Large intestine (tissue), 3 donors: ENCODE results near the gene IRAG1. TPM values are rescaled to one million over a fixed set of nuclear protein-coding genes. Genes with fewer than 3 reads are reported as not detected.
A peak's percentile ranks its signal among the peaks of the same experiment; 100 is the strongest.

ENCODE experiments used
- DNase-seq, 2 donors: peaks; one replicate each; pipeline versions ENCODE4 v3.0.0 to v3.0.0-alpha.2; 2013
- H3K27ac ChIP-seq: one replicate; pipeline ENCODE4 v1.5.1; 2013; ENCODE audit warnings: low read length
- H3K27me3 ChIP-seq: 2 replicates; pipeline ENCODE4 v1.6.1; 2013; ENCODE audit warnings: low read length; ENCODE audit not compliant: control insufficient read depth, insufficient read depth
- H3K36me3 ChIP-seq: 2 replicates; pipeline ENCODE4 v1.6.1; 2013; ENCODE audit warnings: low read length; ENCODE audit not compliant: control insufficient read depth, insufficient read depth
- H3K4me1 ChIP-seq: one replicate; pipeline ENCODE4 v1.6.1; 2013; ENCODE audit warnings: low read length; ENCODE audit not compliant: control insufficient read depth, insufficient read depth
- H3K4me3 ChIP-seq: one replicate; pipeline ENCODE4 v1.5.1; 2013; ENCODE audit warnings: low read length
- H3K9me3 ChIP-seq: one replicate; pipeline ENCODE4 v1.6.1; 2013; ENCODE audit warnings: mild to moderate bottlenecking, low read depth, low read length, moderate library complexity; ENCODE audit not compliant: control insufficient read depth
- WGBS: methylation state at CpG from one replicate; pipeline ENCODE4 v1.1.5; 2013; ENCODE audit warnings: low lambda C conversion rate; ENCODE audit not compliant: insufficient coverage; 5-methylcytosine and 5-hydroxymethylcytosine counted together
- polyA plus RNA-seq: library from polyadenylated mRNA; unstranded; fragments of 120-200 nt; gene quantifications from one replicate; pipeline ENCODE4 v1.2.1, GENCODE V29; 2013

Gene IRAG1
- polyA plus RNA-seq, 1 donor = 13.1 TPM

DNA sequence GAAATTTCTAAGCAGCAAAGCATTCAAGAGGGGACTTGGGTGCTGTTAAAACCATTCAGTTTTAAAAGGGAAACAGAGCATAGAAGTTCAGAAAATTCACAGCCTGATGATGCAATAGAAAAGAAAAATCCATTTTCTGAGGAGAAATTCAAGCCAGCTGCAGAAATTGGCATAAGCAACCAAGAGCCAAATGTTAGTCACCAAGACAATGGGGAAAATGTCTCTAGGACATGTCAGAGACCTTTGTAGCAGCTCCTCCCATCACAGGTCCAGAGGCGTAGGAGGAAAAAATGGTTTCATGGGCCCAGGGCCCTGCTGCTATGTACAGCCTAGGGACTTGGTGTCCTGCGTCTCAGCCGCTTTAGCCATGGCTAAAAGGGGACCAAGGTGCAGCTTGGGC lies 5.5 kb upstream of the IRAG1 start:
- H3K27me3 ChIP-seq = no peaks in the 10 kb centered on the region
- no peak overlapping the region for H3K27ac ChIP-seq
- no peaks in the 10 kb centered on the region for H3K9me3 ChIP-seq
- no CpG with 5 or more reads among the region's 3 CpGs for WGBS
- no peak for DNase-seq
- H3K4me3 ChIP-seq = no peak overlapping the region
- no peaks in the 10 kb centered on the region for H3K4me1 ChIP-seq
- no peaks in the 10 kb centered on the region for H3K36me3 ChIP-seq

DNA sequence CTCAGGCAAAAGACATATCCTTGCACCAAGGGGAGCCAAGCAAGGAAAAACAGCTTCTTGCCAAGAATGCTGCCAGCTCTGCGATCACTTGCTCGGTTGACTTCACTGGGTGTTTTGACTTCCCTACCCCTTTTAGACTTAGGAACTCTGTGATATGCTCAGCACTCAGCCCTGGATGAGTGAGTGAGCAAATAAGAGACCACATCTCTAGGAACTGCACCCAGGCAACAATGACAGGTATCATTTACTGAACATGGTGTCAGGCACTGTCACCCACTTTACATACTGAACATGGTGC lies 3.7 kb upstream of the IRAG1 start:
- Histone ChIP-seq H3K9me3 (no peaks in the 10 kb centered on the region), H3K36me3 (no peaks in the 10 kb centered on the region), H3K4me1 (no peaks in the 10 kb centered on the region), H3K27ac (no peak overlapping the region), H3K27me3 (no peaks in the 10 kb centered on the region), H3K4me3 (no peak overlapping the region)
- WGBS = no CpG with 5 or more reads among the region's 2 CpGs
- no peak for DNase-seq

DNA sequence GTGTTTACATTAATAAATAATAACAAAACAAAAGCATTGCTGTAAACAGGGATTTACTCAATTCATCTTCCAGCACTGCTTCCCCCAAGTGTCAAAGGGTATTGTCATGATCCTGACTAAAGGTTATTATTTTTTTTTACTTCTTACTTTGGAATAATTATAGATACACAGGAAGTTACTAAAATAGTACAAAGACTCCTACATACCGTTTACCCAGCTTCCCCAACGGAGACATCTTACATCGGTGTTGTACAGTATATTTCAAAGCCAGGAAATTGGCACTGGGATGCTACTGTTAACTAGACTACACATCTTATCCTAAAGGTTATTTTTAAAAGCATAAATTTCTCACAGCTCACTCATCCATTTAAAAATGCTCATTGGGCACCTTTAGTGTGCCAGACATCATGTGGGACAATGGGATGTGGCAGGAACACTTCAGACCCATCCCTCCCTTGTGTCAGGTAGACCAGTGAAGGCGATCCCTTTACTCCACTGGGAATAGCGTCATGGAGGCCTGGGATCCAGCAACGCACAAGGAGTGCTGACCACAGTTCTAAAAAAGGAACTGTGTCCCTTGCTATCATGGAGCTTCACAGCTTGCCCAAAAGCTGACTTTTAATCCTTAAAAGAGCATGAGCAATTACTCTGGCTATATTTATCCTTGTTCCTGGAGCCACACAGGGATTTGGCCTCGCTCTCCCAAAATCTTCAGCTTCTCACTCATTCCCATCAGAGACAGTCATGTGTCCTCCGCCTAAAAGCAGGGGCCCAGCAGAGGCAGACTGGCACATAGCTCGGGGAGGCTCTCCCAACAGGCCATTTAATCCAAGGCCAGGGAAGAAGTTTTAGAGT lies 3.1 kb upstream of the IRAG1 start:
- no peak overlapping the region for H3K27ac ChIP-seq
- no peaks in the 10 kb centered on the region for H3K4me1 ChIP-seq
- no peaks in the 10 kb centered on the region for H3K36me3 ChIP-seq
- 100% methylated on average over 1 of the region's 9 CpGs for WGBS
- no peak overlapping the region for H3K4me3 ChIP-seq
- no peaks in the 10 kb centered on the region for H3K27me3 ChIP-seq
- no peaks in the 10 kb centered on the region for H3K9me3 ChIP-seq
- no peak for DNase-seq

DNA sequence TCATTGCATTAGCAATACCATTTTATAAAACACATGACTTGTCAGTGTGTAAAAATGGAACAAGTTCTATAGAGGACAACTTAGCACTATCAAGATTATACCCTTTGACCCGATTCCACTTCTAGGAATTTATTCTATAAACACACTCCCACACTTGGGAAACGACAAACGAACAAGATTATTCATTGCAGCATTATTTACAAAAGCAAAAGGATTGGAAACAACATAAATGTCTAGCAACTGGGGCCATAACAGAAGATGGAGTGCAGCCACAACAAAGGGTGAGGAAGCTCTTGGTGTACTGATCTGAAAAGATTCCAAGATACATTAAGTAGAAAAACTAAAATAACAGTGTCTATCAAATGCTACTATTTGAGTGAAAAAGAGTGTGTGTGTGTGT lies 2.3 kb upstream of the IRAG1 start:
- no peak overlapping the region for H3K4me3 ChIP-seq
- H3K27ac ChIP-seq = no peak overlapping the region
- WGBS = no CpG with 5 or more reads among the region's 3 CpGs
- DNase-seq = no peak
- H3K36me3 ChIP-seq = no peaks in the 10 kb centered on the region
- H3K27me3 ChIP-seq = no peaks in the 10 kb centered on the region
- H3K4me1 ChIP-seq = no peaks in the 10 kb centered on the region
- H3K9me3 ChIP-seq = no peaks in the 10 kb centered on the region

DNA sequence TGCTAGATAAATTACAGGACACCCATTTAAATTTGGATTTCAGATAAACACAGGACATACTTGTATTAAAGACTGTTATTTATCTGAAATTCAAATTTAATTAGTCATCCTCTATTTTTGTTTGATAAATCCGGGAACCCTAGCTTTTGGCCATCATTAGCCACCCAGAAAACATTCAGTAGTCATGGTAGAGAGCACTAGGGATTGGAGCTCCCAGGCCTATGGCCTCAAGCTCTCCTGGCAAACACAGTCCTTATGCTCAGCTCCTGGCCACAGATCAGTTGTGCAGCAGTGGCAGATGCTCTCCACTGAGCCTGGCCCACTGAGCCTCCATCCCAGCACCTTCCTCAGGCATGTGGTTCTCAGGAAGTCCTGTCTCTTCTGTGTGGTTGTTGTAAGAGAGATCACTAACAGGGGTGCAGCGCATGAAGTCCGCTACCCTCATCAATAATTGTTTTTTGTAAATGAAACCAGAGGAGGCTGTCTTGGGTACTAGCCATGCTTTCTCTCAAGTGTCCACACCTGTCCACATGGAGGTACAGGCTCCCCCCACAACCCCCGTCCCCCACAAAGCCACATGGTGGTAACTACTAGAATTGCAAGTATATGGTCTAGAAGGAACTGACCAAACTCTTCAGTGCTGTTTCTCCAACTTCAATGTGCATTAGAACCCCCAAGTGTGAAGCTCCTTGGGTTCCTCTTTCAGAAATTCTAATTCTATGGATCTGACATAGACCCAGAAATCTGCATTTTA lies 1.1 kb upstream of the IRAG1 start:
- H3K27ac ChIP-seq = peak overlapping the region; percentile 68
- no peaks in the 10 kb centered on the region for H3K36me3 ChIP-seq
- no peaks in the 10 kb centered on the region for H3K9me3 ChIP-seq
- no peaks in the 10 kb centered on the region for H3K27me3 ChIP-seq
- WGBS = no CpG with 5 or more reads among the region's 4 CpGs
- no peak overlapping the region for H3K4me3 ChIP-seq
- DNase-seq = no peak
- H3K4me1 ChIP-seq = no peaks in the 10 kb centered on the region

DNA sequence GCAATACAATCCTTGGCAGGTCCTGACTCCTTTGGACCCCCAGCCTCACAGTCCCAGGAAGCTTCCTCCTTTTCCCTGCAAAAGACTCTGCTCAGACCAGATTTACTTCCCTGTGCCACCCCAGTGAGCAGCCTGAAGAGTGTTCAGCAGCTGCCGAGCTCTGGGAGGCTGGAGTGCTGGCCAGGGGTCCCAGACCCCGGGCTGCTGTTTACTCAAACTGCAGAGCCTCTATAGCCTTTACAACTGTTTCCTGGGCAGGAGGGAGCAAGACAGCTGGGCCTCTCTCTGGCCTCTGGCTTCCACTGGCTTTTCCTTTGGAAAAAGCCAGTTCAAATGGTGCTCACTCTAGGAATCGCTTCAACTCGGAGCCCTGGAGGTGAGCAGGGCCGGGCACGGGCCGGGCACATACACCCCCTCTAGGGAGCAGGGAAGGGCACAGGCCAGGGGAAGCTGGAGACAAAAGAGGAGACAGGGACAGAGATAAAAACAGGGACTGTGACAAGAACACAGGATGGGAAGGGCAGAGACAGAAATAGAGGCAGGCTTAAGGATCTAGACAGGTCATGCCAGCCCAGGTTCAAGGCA lies 932 bp downstream of the IRAG1 start:
- H3K9me3 ChIP-seq = no peaks in the 10 kb centered on the region
- H3K4me3 ChIP-seq = peak overlapping the region; percentile 42
- H3K36me3 ChIP-seq = no peaks in the 10 kb centered on the region
- DNase-seq = no peak
- H3K4me1 ChIP-seq = no peaks in the 10 kb centered on the region
- WGBS = no CpG with 5 or more reads among the region's 7 CpGs
- no peaks in the 10 kb centered on the region for H3K27me3 ChIP-seq
- peak overlapping the region; percentile 68 for H3K27ac ChIP-seq

DNA sequence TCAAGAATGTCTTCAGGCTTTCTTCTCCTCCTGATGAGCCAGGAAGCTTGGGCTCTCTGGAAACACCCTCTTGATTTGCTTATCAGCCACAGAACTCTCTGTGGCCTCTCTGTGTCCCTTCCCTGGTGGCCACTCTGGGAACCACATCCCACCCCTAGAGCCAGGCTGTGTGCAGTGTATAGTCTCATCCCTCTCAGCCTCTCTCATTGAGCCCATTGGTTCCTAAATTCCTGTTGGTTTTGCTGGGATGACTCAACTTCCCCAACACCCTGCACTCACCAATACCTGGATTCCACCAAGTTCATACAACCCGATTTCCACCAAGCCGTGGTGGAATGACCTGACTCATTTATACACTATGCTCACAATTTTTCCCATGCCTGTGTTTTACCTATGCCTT lies 5.2 kb downstream of the IRAG1 start:
- no peaks in the 10 kb centered on the region for H3K9me3 ChIP-seq
- DNase-seq = no peak
- H3K36me3 ChIP-seq = peaks cover 2% of the 10 kb centered on the region
- no peak overlapping the region for H3K27ac ChIP-seq
- no peaks in the 10 kb centered on the region for H3K4me1 ChIP-seq
- no peak overlapping the region for H3K4me3 ChIP-seq
- no peaks in the 10 kb centered on the region for H3K27me3 ChIP-seq
- WGBS = 92% methylated on average over 2 of the region's 2 CpGs

DNA sequence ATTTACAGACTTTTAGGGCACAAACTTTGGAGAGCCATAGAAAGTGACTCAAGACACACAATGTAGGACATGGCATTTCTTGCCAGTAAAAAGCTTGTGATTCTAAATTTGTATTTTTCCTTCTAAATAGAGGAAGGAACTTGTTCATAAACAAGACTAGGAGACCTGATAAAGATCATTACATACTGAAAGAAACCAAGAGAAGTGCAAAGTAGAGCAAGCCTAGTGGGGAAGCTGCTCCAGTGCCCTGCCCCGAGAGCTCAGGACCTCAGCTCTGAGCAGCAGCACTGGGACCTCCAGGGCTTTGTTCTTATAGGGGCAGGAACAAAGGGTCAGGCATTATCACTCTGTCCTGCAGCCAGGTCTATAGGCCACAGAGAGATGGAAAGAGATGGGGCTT lies 7.2 kb downstream of the IRAG1 start:
- no CpG with 5 or more reads among the region's 1 CpG for WGBS
- DNase-seq = no peak
- H3K9me3 ChIP-seq = no peaks in the 10 kb centered on the region
- H3K27ac ChIP-seq = no peak overlapping the region
- no peaks in the 10 kb centered on the region for H3K27me3 ChIP-seq
- peaks cover 2% of the 10 kb centered on the region for H3K36me3 ChIP-seq
- H3K4me3 ChIP-seq = no peak overlapping the region
- no peaks in the 10 kb centered on the region for H3K4me1 ChIP-seq

DNA sequence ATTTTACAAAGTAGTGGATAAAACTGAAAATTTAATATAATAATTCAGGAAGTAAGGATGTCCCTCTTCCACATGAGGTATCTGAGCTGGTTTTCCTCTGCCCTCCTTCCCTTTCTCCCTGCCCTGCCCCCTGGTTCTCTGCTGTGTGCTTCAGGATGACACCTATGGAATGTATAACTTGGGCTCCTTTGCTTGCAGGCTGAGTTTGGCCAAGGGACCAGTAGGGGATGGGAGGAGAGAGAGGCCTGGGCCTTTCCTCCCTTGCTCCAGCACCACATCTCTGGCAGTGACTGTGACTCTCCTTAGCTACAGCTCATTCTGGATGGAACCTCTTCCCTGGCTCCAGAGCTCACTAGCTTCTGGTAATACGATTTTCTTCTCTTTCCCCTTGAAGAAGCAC lies 10.1 kb downstream of the IRAG1 start:
- Histone ChIP-seq H3K27ac (no peak overlapping the region), H3K36me3 (peaks cover 2% of the 10 kb centered on the region), H3K4me1 (no peaks in the 10 kb centered on the region), H3K4me3 (no peak overlapping the region), H3K27me3 (no peaks in the 10 kb centered on the region), H3K9me3 (no peaks in the 10 kb centered on the region)
- WGBS = no CpG with 5 or more reads among the region's 1 CpG
- DNase-seq = no peak

DNA sequence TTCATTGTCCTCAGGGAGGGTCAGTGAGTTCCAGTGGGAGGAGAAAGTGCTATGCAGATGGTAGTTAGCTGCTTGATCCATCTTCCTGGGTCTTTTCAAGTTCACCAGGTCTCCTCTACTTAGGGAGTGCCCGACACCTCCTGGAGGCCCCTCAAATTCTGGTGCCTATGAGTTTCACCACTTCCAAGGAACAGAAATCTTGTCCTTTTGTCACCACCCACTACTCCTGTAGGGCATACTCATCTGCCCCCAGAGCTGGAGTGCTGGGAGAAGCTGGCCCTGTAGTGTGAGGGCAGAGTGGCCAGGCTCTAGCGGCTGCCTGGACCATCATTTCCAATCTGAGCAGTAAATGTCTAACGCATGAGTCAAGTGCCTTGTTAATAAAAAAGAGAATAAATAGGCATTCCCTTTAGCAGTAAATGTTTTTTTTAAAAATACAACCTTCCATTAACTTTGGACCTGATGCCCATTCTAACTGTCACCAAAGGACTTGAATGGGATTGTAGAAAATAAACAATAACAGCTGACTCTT lies 12.5 kb downstream of the IRAG1 start:
- Histone ChIP-seq H3K9me3 (no peaks in the 10 kb centered on the region), H3K27ac (no peak overlapping the region), H3K4me1 (no peaks in the 10 kb centered on the region), H3K36me3 (peaks cover 2% of the 10 kb centered on the region), H3K4me3 (no peak overlapping the region), H3K27me3 (no peaks in the 10 kb centered on the region)
- no peak for DNase-seq
- WGBS = 100% methylated on average over 1 of the region's 3 CpGs
